GM18951 (cell line): ENCODE results near the gene EPN2.

Source experiments
- POLR2A ChIP-seq: IDR thresholded peaks from 4 replicates; pipeline ENCODE4 v1.6.1; 2011; ENCODE audit warnings: mild to moderate bottlenecking; ENCODE audit not compliant: insufficient read length, insufficient read depth; ENCODE audit errors: extremely low read depth
- in situ Hi-C: fragments of 300-500 bp; cut with MboI; formaldehyde crosslinking; loops from one replicate; pipeline ENCODE4 v1.12.0; 2022; ENCODE audit warnings: low sequenced_read_pairs, mixed read lengths, inconsistent platforms; ENCODE audit not compliant: unreplicated experiment

EPN2 gene

DNA sequence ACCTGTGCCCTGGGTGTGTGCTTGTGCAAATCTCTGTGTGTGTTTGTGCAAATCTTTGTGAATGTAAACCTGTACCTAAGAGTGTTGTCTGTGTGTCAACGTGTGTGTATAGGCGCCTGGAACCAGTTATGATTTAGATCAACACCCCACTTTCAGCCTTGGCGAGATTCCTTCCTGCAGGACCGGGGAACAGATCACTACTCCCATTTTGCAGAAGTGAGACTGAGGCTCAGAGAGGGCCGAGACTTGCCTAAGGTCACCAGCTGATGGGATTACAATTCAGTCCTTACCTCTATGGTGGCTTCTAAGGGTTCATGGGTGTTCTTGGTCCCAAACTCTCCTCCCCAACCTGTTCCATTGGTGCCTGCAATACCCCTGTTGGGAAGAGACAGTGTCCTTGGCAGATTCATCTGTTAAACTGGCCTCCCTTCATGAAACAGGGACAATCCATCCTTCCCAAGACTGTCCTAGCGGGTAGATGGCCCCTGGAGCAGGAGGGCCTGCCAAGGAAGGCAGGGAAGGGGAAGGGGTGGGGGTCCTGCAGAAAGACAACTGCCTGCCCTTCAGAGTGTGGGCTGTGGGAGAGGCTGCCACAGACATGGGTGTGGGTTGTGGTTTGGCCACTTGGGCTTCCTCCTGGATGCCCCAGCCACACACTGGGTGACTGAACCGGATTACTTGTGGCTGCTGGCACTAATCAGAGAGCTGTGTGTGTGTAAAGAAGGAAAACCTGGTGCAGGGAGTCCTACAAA, 134.3 kb downstream of the EPN2 start:
- in situ Hi-C loops: loop anchor here (25.0 kb wide), 1 partner anchor 391 kb away; no protein-coding TSS in a partner anchor
- TF ChIP-seq POLR2A: no peak

GRCh38 chr17:19372011-19372370, 134.8 kb downstream of the EPN2 start:
- in situ Hi-C loops: loop anchor here (25.0 kb wide), 1 partner anchor 390 kb away; no protein-coding TSS in a partner anchor
- no peak for TF ChIP-seq POLR2A

GRCh38 chr17:19372439-19372838, 135.3 kb downstream of the EPN2 start:
- TF ChIP-seq POLR2A: no peak
- in situ Hi-C loops: loop anchor here (25.0 kb wide), 1 partner anchor 390 kb away; no protein-coding TSS in a partner anchor

DNA sequence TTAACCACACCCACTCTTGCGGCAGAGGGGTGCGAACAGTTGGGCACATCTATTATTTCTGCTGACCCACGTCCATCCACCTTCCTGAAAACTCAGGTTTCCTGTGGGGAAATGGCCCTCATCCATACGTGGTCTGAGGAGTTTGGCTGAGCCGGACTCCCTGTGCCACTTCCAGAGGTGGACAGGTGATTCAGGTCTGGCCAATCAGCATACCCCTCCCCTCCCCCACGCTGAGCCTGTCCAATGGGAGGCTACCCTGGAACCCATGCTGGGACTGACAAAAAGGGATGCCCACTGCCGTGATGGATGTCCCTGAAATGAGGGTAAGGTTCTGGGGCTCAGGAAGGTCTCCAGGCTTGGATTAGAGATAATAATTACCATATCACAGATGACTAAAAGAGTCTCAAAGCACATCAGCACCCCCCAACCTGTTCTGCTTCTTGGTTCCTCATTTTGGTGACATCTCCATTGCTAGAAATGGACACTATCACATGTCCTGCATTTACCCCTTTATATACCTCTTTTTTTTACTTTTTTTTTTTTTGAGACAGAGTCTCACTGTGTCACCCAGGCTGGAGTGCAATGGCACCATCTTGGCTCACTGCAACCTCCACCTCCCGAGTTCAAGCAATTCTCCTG, 135.8 kb downstream of the EPN2 start:
- in situ Hi-C loops: loop anchor here (25.0 kb wide), 1 partner anchor 389 kb away; no protein-coding TSS in a partner anchor
- TF ChIP-seq POLR2A: no peak

DNA sequence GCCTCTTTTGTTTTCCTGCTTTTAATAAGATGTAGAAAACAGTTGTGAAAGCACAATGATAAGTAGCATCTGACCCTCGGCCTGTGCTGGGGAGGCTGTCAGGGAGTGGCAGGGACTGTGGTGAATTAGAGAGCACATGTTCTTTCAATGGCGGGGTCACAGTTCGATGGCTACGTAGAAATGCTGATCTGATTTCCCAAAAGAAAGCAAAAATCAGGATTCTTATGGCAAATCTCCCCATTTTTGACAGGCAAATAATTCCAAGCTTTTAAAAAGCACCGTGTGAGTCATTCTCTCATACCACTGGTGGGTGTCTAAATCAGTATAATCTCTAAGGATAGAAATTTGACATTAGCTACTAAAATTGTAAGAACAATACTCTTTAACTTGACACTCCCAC, 137.0 kb downstream of the EPN2 start:
- no peak for TF ChIP-seq POLR2A
- in situ Hi-C loops: loop anchor here (25.0 kb wide), 1 partner anchor 388 kb away; no protein-coding TSS in a partner anchor

- in situ Hi-C loops: no loop called here
- TF ChIP-seq POLR2A: no peak
These were observed 138.6 kb downstream of the EPN2 start for GRCh38 chr17:19375732-19376131.

GRCh38 chr17:19376811-19377210, 139.6 kb downstream of the EPN2 start:
- in situ Hi-C loops: no loop called here
- TF ChIP-seq POLR2A: no peak

DNA sequence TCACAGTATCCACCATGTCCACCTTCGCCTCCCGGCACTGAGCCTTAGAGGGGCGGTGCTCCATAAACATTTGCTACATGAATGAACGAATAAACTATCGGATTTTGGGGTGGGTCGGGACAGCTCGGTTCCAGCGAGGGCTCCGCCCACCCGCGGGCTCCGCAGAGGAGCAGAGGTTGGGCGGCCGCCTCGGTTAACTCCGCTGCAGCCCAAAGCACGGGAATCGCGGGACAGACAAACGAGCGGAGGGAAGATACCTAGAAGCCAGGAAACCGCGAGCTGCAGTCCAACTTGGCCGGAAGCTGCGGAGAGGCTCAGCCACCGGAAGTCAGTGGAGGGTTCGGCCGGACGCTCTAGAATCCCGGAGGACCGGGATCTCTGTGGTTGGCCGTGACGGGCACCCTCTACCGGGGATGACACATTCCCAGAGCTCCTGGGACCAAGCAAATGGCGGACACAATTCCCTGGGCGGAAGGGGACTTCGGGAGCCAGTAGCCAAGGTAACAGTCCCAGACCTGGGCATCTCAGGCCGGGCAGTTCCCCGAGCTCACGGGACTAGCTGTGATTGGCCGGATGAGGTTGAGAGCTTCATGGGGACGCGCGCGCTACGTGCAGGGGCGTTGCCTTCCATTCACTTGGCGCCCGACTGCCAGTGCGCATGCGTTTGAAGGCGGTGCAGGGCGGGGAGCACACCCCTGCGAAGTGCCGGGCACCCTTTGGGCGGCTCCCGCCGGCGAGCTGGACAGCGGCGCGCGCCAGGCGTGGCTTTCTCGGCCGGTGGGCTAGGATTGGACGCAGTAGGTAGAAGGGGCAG, 140.6 kb downstream of the EPN2 start:
- in situ Hi-C loops: no loop called here

GRCh38 chr17:19378416-19379360, 141.5 kb downstream of the EPN2 start, which contains the start of gene MAPK7:
MAPK7 (plus strand) TSS chr17:19378498; CDS start chr17:19378901, 403 bp downstream.
- in situ Hi-C loops: no loop called here
- no peak for TF ChIP-seq POLR2A

More for the DNA sequence above, 140.6 kb downstream of the EPN2 start:
- peak; percentile 86 for TF ChIP-seq POLR2A

DNA sequence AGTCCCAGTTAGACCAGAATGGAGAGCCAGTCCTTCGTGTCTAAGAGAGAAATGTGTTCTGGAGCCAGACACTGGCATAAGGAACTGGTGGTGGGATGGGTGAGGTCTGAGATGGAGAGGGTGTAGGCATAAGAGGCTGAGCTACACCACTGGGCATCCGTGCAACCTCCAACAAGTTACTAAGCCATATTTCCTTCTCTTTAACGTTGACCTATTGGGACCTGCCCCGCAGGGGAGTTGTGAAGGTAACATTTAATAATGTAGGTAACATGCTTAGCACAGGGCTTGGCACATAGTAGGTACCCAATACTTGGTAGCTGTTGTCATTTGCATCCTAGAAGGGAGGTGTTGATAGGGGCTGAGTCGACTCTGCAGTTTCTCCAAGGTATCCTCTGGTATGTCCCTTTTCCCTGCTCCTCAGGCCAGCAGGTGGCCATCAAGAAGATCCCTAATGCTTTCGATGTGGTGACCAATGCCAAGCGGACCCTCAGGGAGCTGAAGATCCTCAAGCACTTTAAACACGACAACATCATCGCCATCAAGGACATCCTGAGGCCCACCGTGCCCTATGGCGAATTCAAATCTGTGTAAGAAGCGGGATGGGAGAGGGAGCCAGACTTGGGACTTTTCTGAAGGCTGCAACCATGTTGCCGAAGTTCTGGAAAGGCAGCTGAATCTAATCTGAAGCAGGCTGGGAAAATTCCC, 142.3 kb downstream of the EPN2 start:
- in situ Hi-C loops: no loop called here

DNA sequence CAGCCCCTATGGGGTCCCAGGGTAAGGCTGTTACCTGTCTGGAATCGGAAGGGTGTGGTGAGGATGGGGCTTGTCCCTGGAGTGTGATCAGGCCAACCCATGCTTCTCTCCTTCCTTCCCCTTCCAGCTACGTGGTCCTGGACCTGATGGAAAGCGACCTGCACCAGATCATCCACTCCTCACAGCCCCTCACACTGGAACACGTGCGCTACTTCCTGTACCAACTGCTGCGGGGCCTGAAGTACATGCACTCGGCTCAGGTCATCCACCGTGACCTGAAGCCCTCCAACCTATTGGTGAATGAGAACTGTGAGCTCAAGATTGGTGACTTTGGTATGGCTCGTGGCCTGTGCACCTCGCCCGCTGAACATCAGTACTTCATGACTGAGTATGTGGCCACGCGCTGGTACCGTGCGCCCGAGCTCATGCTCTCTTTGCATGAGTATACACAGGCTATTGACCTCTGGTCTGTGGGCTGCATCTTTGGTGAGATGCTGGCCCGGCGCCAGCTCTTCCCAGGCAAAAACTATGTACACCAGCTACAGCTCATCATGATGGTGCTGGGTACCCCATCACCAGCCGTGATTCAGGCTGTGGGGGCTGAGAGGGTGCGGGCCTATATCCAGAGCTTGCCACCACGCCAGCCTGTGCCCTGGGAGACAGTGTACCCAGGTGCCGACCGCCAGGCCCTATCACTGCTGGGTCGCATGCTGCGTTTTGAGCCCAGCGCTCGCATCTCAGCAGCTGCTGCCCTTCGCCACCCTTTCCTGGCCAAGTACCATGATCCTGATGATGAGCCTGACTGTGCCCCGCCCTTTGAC, 143.5 kb downstream of the EPN2 start:
- in situ Hi-C loops: no loop called here
- TF ChIP-seq POLR2A: no peak

More for the DNA sequence above, 142.3 kb downstream of the EPN2 start:
- no peak for TF ChIP-seq POLR2A
